Frontal cortex (tissue), 4 donors: ENCODE measurements around the gene RBCK1. TPM values are rescaled to one million over a fixed set of nuclear protein-coding genes. Genes with fewer than 3 reads are reported as not detected.
"Not testable (repeated sequence)": the region's sequence is repeated elsewhere in the genome, so short reads cannot be mapped to it uniquely, and the experiment has no call there.

Experiments
- DNase-seq, 2 donors: peaks; one replicate each; pipeline ENCODE4 v3.0.0; 2012; ENCODE audit warnings: low spot score in 2 of 2
- FAIRE-seq: peaks from 2 replicates; lab custom pipeline; 2012; peaks lifted over from hg19 to GRCh38; lab: Jason Lieb, UNC
- total RNA-seq: library from RNA; depleted of rRNA; stranded (reverse); fragments of >200 nt; gene quantifications from one replicate; pipeline ENCODE4 v1.2.3, GENCODE V29; 2014
- donor health status: control.
- donor health status: control.
- donor health status: control.

RBCK1 gene
- total RNA-seq, 1 donor from 2014 or later = 15.1 TPM

GRCh38 chr20:432208-432607, 24.1 kb downstream of the RBCK1 start:
- DNase-seq (no peak), FAIRE-seq (no peak)

- FAIRE-seq = no peak
- no peak for DNase-seq
These were observed 24.7 kb downstream of the RBCK1 start for GRCh38 chr20:432677-433299.

DNA sequence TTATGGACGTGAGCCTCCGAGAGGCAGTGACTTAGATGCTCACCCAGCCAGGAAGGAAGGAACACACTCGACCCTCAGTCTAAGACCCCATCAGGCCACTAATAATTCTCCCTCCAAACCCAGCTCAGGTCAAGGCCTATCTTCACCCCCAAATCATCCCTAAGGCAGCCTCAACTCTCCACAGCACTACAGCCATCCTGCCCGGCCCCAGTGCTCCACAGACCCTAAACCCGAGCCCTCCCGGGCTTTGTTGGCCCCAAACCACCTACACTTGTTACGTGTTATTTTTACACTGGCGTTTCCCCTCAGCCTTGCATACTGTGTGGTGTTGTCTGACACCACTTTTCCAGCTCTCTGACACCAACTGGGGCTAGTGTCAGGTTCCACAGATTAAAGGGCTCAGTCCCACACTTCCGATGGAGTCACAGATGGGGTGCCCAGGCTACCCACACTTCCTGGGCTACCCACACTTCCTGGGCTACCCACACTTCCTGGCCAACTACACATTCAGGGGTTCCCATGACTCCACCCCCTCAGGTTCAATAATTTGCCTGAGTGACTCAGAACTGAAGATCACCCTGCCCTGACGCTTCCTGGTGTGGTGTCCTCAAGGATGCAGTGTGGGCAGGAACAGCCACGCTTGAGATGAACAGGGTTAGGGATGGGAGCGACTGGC, 25.3 kb downstream of the RBCK1 start:
- FAIRE-seq (no peak), DNase-seq (peak in 1 of 2 donors; percentile 36)

GRCh38 chr20:434221-434620, 26.1 kb downstream of the RBCK1 start:
- FAIRE-seq (no peak), DNase-seq (no peak)

DNA sequence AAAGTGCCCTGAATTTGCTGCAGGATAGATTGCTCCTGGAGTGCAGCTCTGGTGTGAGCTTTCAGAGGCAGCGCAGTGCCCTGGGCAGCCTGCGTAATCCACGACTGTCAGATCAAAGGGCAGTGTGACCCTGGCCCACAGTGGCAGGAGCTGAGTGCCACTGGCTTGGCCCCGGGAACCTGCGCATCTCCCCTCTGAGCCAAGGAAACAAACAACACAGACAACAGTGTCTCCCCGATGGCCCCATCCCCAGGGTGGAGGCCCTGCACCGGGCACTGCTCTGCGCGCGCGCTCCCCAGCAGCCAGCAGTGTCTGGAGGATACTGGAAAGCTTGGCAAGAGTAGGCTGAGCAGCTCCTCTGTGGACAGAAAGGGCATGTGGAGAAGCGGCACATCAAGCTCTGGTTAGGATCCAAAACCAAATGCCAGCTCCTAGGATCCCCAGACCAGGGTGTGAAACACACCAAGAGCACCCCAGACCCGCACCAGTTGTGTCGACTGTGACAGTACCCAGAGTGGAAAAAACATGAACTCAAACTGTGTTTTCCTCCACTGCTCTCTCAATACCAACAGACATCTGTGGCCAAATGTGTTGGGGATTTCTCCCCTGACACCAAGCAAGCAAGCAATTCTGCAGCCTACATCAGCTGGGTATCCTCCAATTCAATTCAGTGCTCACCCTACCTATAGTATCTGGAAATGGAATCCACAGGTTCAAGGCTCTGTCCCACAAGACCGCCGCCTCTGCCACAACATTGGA, 26.7 kb downstream of the RBCK1 start:
- no peak for DNase-seq
- FAIRE-seq = no peak

GRCh38 chr20:435558-435957, 27.5 kb downstream of the RBCK1 start:
- FAIRE-seq (no peak), DNase-seq (no peak)

DNA sequence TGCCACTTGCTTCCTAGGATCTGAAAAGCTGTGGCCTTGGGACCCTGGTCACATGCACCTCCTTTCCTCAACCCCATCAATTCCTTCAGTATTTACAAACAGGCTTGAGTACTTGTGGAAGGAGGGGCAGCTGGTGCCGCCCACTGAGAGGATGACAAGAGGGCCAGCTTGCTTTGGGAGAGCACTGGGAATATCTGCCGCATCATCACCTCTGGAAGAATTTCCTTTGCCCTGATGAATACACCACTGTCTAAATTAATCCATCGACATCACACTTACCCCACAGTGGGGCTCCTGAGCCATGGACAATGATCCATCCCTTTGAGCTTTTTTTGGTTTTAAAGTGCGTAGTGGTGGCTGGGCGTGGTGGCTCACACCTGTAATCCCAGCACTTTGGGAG, 28.4 kb downstream of the RBCK1 start:
- no peak for DNase-seq
- no peak for FAIRE-seq

DNA sequence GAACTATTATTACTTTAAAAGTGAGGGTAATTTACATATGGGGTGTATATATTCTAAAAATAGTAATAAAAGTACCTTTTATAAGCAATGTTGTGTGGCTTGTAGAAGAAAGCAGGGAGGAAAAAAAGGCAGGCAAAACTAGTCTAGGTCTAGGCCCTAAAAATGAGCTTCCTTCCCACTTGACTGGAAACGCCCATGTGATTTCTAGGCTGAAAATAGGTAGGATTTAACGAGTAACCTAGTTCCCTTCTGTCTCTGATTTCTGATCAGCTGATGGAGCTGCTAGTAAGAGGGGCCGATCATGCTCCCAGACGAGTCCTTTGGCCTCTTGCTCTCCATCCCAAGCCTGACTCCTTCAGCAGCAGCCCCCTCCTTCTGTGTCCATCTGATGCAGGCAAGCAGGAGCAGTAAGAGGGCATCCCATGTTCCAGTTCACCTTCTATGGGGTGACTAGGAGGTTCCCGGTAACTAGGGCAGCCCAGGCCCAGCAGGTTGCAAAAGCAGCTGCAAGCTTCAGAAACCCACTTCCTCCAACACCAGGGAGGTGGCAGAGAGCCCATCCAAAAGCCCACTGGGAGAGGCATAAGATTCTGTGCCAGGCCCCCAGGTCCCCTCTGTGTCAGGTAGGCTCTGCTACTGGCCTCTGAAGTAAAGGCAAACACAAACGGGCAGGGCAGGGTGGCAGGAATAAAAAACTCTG, 29.8 kb downstream of the RBCK1 start:
- peak in 1 of 2 donors; percentile 27 for DNase-seq
- FAIRE-seq = no peak

DNA sequence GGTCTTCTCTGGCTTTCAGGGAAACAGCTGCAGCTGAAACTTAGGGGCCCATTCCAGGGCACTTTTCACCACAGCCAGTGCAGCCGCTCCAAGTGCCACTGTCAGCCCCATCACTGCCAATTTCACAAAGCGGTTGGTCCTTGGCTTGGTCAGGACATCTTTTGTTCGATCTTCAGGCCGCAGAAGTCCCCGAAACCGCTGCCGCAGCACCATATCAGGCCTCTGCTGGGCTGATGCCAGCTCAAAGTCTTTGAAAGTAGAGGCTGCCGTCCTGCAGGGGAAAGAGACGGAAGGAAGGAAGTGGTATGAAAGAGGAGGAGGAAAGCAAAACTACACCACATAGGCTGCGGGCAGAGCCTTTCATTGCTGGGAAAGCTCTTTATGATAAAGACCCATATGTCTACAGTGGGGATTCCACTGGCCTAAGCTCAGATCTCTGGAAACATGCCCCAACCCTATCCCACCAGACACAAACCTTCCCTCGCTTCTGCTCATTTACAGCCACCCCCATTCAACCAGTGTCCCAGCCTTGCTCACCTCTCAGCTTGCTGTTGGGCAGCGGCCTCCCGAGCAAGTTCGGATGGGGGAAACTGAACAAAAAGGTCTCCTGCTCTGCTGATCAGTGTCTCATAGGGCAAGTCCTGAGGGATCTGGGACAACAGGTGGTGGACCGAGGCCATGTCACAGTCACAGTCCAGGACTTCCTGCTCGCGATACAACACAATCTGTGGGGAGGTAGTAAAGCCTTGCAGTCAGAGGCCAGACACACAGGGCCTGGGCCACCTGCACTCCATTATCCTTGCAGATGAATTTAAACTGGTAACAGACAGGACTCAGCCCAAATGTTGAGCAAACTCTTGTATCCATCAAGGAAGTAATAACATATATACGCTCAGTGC, 30.7 kb downstream of the RBCK1 start:
- DNase-seq (no peak), FAIRE-seq (no peak)

DNA sequence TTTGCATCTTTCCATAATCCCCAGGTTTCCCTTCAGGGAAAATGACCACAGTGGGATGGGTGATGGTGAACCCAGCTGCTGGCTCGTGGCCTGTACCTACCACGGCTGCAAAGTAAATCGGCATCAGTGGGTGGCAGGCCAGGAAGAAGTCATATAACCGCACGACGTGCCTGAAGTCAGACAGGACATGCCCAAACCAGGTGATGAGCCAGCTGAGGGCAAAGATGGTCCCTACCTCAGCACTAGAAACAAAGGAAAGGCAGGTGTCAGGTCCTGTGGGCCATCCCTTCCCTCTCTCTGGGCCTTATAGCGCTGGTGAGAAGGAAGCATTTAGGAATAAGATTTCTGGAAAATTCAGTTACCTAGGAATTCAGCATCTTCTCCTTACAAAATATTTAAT, 32.0 kb downstream of the RBCK1 start:
- FAIRE-seq (no peak), DNase-seq (no peak)

DNA sequence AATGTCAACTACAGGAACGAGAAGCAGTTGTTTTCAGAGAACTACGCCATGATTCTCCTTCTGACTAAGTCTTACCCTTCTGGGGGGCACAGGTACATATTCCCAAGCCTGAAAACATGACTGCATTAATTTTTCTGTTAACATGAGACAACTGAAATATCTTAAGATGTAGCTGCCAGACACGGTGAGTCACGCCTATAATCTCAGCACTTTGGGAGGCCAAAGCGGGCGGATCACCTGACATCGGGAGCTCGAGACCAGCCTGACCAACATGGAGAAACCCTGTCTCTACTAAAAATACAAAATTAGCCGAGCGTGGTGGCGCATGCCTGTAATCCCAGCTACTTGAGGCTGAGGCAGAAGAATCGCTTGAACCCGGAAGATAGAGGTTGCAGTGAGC, 32.5 kb downstream of the RBCK1 start:
- DNase-seq (no peak), FAIRE-seq (no peak)

GRCh38 chr20:443223-443775, 35.2 kb downstream of the RBCK1 start:
- DNase-seq (no peak), FAIRE-seq (no peak)

GRCh38 chr20:444117-444516, 36.0 kb downstream of the RBCK1 start:
- no peak for FAIRE-seq
- DNase-seq = no peak

GRCh38 chr20:444862-445426, 36.8 kb downstream of the RBCK1 start:
- FAIRE-seq (no peak), DNase-seq (peak in 1 of 2 donors; percentile 32)

GRCh38 chr20:445514-446336, 37.6 kb downstream of the RBCK1 start:
- FAIRE-seq (no peak), DNase-seq (no peak)

DNA sequence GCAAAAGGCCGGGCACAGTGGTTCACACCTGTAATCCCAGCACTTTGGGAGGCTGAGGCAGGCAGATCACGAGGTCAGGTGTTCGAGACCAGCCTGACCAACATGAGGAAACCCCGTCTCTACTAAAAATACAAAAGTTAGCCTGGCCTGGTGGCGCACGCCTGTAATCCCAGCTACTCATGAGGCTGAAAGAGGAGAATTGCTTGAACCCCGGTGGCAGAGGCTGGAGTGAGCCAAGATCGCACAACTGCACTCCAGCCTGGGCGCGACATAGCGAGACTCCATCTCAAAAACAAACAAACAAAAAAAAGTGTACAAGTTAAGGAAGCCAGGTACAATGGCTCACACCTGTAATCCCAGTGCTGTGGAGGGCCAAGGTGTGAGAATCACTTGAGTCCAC, 43.9 kb downstream of the RBCK1 start:
- not testable (repeated sequence) for FAIRE-seq, DNase-seq

DNA sequence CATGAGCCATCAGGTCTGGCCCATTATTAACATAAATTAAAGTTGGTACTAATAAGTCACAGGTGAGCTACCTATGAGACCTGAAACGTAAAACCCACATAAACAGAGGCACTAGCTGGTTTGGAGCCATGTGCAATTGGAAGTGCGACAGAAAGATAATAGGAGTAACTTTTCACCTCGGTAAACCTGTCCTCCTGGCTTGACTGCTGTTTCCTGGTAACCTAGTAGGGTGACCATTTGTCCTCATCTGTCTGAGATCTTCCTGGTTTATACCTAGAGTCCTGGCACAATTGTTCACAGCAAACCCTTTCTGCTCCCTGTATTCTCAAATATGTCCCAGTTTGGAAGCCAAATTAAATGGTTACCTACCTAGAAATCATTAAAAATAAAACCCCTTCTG, 46.9 kb downstream of the RBCK1 start:
- no peak for DNase-seq
- FAIRE-seq = no peak

- FAIRE-seq (no peak), DNase-seq (no peak)
These were observed 50.7 kb downstream of the RBCK1 start for GRCh38 chr20:458776-459175.
